Measurements from ENCODE around the gene PLSCR1.

Gene PLSCR1

GRCh38 chr3:146566138-146566537 lies 21.7 kb upstream of the PLSCR1 start:
- Histone ChIP-seq H3K4me3 (ENCODE audit: low read depth, low read length) (no peak overlapping the region), H3K27me3 (replicated peaks) (no peaks in the 10 kb centered on the region), H3K27ac (no peak overlapping the region), H3K36me3 (replicated peaks) (no peaks in the 10 kb centered on the region)
- no peak for TF ChIP-seq CTCF (IDR thresholded peaks at IDR 0.05; ENCODE audit: low read depth, low read length, missing control alignments)
- in situ Hi-C loops (cut with HindIII; ENCODE audit: low pct_ligation_motif_present, low sequenced_read_pairs), result no loop called here
- no peak for DNase-seq

- no peaks in the 10 kb centered on the region for H3K36me3 ChIP-seq (replicated peaks)
- no peak for TF ChIP-seq CTCF (IDR thresholded peaks at IDR 0.05; ENCODE audit: low read depth, low read length, missing control alignments)
- no peak overlapping the region for H3K4me3 ChIP-seq (ENCODE audit: low read depth, low read length)
- H3K27me3 ChIP-seq (replicated peaks), result no peaks in the 10 kb centered on the region
- in situ Hi-C loops (cut with HindIII; ENCODE audit: low pct_ligation_motif_present, low sequenced_read_pairs), result no loop called here
- no peak for DNase-seq
- H3K27ac ChIP-seq, result no peak overlapping the region
Measured at GRCh38 chr3:146561879-146562278, 17.5 kb upstream of the PLSCR1 start.

- H3K27me3 ChIP-seq (replicated peaks), result no peaks in the 10 kb centered on the region
- no peak for TF ChIP-seq CTCF (IDR thresholded peaks at IDR 0.05; ENCODE audit: low read depth, low read length, missing control alignments)
- H3K27ac ChIP-seq, result no peak overlapping the region
- no peak overlapping the region for H3K4me3 ChIP-seq (ENCODE audit: low read depth, low read length)
- DNase-seq, result no peak
- in situ Hi-C loops (cut with HindIII; ENCODE audit: low pct_ligation_motif_present, low sequenced_read_pairs), result no loop called here
- H3K36me3 ChIP-seq (replicated peaks), result no peaks in the 10 kb centered on the region
Measured at GRCh38 chr3:146561463-146561862, 17.1 kb upstream of the PLSCR1 start.

- no peak for TF ChIP-seq CTCF (IDR thresholded peaks at IDR 0.05; ENCODE audit: low read depth, low read length, missing control alignments)
- DNase-seq, result no peak
- Histone ChIP-seq H3K4me3 (ENCODE audit: low read depth, low read length) (no peak overlapping the region), H3K27ac (no peak overlapping the region), H3K36me3 (replicated peaks) (no peaks in the 10 kb centered on the region), H3K27me3 (replicated peaks) (no peaks in the 10 kb centered on the region)
- in situ Hi-C loops (cut with HindIII; ENCODE audit: low pct_ligation_motif_present, low sequenced_read_pairs), result no loop called here
Measured at GRCh38 chr3:146560678-146561077, 16.3 kb upstream of the PLSCR1 start.

GRCh38 chr3:146559388-146559787 lies 15.0 kb upstream of the PLSCR1 start:
- TF ChIP-seq CTCF (IDR thresholded peaks at IDR 0.05; ENCODE audit: low read depth, low read length, missing control alignments), result no peak
- no peak overlapping the region for H3K4me3 ChIP-seq (ENCODE audit: low read depth, low read length)
- no peak overlapping the region for H3K27ac ChIP-seq
- no peaks in the 10 kb centered on the region for H3K36me3 ChIP-seq (replicated peaks)
- in situ Hi-C loops (cut with HindIII; ENCODE audit: low pct_ligation_motif_present, low sequenced_read_pairs), result no loop called here
- no peak for DNase-seq
- no peaks in the 10 kb centered on the region for H3K27me3 ChIP-seq (replicated peaks)

- no peak for TF ChIP-seq CTCF (IDR thresholded peaks at IDR 0.05; ENCODE audit: low read depth, low read length, missing control alignments)
Measured at GRCh38 chr3:146558781-146559180, 14.4 kb upstream of the PLSCR1 start.

More at GRCh38 chr3:146558781-146559180, 14.4 kb upstream of the PLSCR1 start:
- in situ Hi-C loops (cut with HindIII; ENCODE audit: low pct_ligation_motif_present, low sequenced_read_pairs), result no loop called here
- no peaks in the 10 kb centered on the region for H3K36me3 ChIP-seq (replicated peaks)
- H3K27ac ChIP-seq, result no peak overlapping the region
- no peaks in the 10 kb centered on the region for H3K27me3 ChIP-seq (replicated peaks)
- no peak overlapping the region for H3K4me3 ChIP-seq (ENCODE audit: low read depth, low read length)
- DNase-seq, result no peak
